Activated CD4-positive, alpha-beta T cell treated with anti-CD3 and anti-CD28 coated beads, Interleukin-2, amount 50 U/mL, for 1 hour (primary cell): Measurements from ENCODE around the gene SATB2.
A peak's percentile ranks its signal among the peaks of the same experiment; 100 is the strongest.

Experiments
- DNase-seq: peaks from one replicate; pipeline ENCODE4 v3.0.0-alpha.2; 2020

Gene SATB2

GRCh38 chr2:199457147-199458008, at the start of gene SATB2:
TSS of gene SATB2 (minus strand) at chr2:199457939. CDS start at chr2:199456037, 1,902 bp downstream.
- no peak for DNase-seq

- no peak for DNase-seq
Measured at GRCh38 chr2:199505755-199506403, 48.1 kb upstream of the SATB2 start.

- DNase-seq, result no peak
Measured at GRCh38 chr2:199503148-199503547, 45.4 kb upstream of the SATB2 start.

- no peak for DNase-seq
Measured at GRCh38 chr2:199499005-199499404, 41.3 kb upstream of the SATB2 start.

GRCh38 chr2:199495147-199495546, 37.4 kb upstream of the SATB2 start:
- no peak for DNase-seq

- DNase-seq, result no peak
Measured at GRCh38 chr2:199490049-199490448, 32.3 kb upstream of the SATB2 start.

GRCh38 chr2:199488772-199489400, 31.1 kb upstream of the SATB2 start:
- peak; percentile 35 for DNase-seq

GRCh38 chr2:199485732-199486335, 28.1 kb upstream of the SATB2 start:
- peak; percentile 15 for DNase-seq

- DNase-seq, result no peak
Measured at GRCh38 chr2:199484927-199485326, 27.2 kb upstream of the SATB2 start.

- no peak for DNase-seq
Measured at GRCh38 chr2:199480966-199481365, 23.2 kb upstream of the SATB2 start.

GRCh38 chr2:199477277-199477834, 19.6 kb upstream of the SATB2 start:
- DNase-seq, result no peak

- no peak for DNase-seq
Measured at GRCh38 chr2:199471443-199472057, 13.8 kb upstream of the SATB2 start.

GRCh38 chr2:199470672-199471442, 13.1 kb upstream of the SATB2 start:
- no peak for DNase-seq

GRCh38 chr2:199470361-199470671, 12.6 kb upstream of the SATB2 start:
- DNase-seq, result no peak

- DNase-seq, result no peak
Measured at GRCh38 chr2:199469514-199470360, 12.0 kb upstream of the SATB2 start.

GRCh38 chr2:199468561-199469513, 11.1 kb upstream of the SATB2 start:
- peak; percentile 15 for DNase-seq

- no peak for DNase-seq
Measured at GRCh38 chr2:199467066-199467822, 9.5 kb upstream of the SATB2 start.

- DNase-seq, result no peak
Measured at GRCh38 chr2:199466692-199467065, 8.9 kb upstream of the SATB2 start.
